Esophagus (tissue), 2 donors: ENCODE data around the gene DCAF11. TPM values are rescaled to one million over a fixed set of nuclear protein-coding genes. Genes with fewer than 3 reads are reported as not detected.

Experiments used
- H3K27ac ChIP-seq, 2 donors: one replicate each; pipeline ENCODE4 v1.5.1; 2013; ENCODE audit warnings: low read depth in 2 of 2, mild to moderate bottlenecking in 2 of 2, inconsistent platforms in 1 of 2, low read length in 1 of 2, moderate library complexity in 1 of 2
- H3K27me3 ChIP-seq, 2 donors: one replicate each; pipeline ENCODE4 v1.6.1; 2013; ENCODE audit warnings: low read length in 2 of 2, control low read depth in 1 of 2, mild to moderate bottlenecking in 1 of 2; ENCODE audit not compliant: insufficient read depth in 2 of 2, control insufficient read depth in 1 of 2
- H3K36me3 ChIP-seq, 2 donors: one replicate each; pipeline ENCODE4 v1.6.1; 2013; ENCODE audit warnings: low read length in 1 of 2; ENCODE audit not compliant: control insufficient read depth in 2 of 2, insufficient read depth in 2 of 2
- H3K4me1 ChIP-seq, 2 donors: one replicate each; pipeline ENCODE4 v1.6.1; 2013; ENCODE audit warnings: low read length in 1 of 2; ENCODE audit not compliant: control insufficient read depth in 2 of 2, insufficient read depth in 2 of 2
- H3K4me3 ChIP-seq, 2 donors: one replicate each; pipeline ENCODE4 v1.5.1; 2013; ENCODE audit warnings: low read length in 2 of 2, mild to moderate bottlenecking in 2 of 2, low read depth in 1 of 2, moderate library complexity in 1 of 2
- H3K9me3 ChIP-seq, 2 donors: one replicate each; pipeline ENCODE4 v1.6.1; 2013; ENCODE audit warnings: mild to moderate bottlenecking in 2 of 2, low read depth in 1 of 2, low read length in 1 of 2, moderate library complexity in 1 of 2; ENCODE audit not compliant: control insufficient read depth in 2 of 2, insufficient read depth in 1 of 2
- WGBS, 2 donors: extraction: QIAGEN DNeasy Blood & Tissue Kit; methylation state at CpG; one replicate each; pipeline ENCODE4 v1.1.7; 2013; 5-methylcytosine and 5-hydroxymethylcytosine counted together
- polyA plus RNA-seq, 2 donors: library from polyadenylated mRNA; stranded (reverse); fragments of 200-250 nt; gene quantifications; one replicate each; pipeline ENCODE4 v1.2.3, GENCODE V29; 2013
- donor health status: healthy with polysubstance abuse.
- donor health status: Bipolar disorder and iron deficiency.

Gene DCAF11
- polyA plus RNA-seq, 2 donors: 21.5 to 41.6 TPM

- Histone ChIP-seq H3K27me3 (no peaks in the 10 kb centered on the region), H3K4me1 (peaks cover 6 to 10% of the 10 kb centered on the region in 2 donors), H3K4me3 (no peak overlapping the region), H3K27ac (no peak overlapping the region), H3K36me3 (peaks cover 27 to 37% of the 10 kb centered on the region in 2 donors), H3K9me3 (no peaks in the 10 kb centered on the region)
- WGBS, 2 donors: 91 to 95% methylated on average over 5 of the region's 5 CpGs
Measured at GRCh38 chr14:24165785-24166184, 51.2 kb downstream of the DCAF11 start.

GRCh38 chr14:24167469-24168114 lies 53.0 kb downstream of the DCAF11 start:
- Histone ChIP-seq H3K27ac (peak overlapping the region in 1 of 2 donors; percentile 0), H3K4me1 (peaks cover 6% of the 10 kb centered on the region in 2 donors), H3K9me3 (no peaks in the 10 kb centered on the region), H3K27me3 (no peaks in the 10 kb centered on the region), H3K4me3 (no peak overlapping the region), H3K36me3 (peaks cover 27 to 37% of the 10 kb centered on the region in 2 donors)
- 86 to 97% methylated on average over 3 of the region's 3 CpGs for WGBS, 2 donors

GRCh38 chr14:24171422-24172260 lies 57.1 kb downstream of the DCAF11 start, which contains the start of gene REC8:
TSS of gene REC8 (plus strand) at chr14:24172080. CDS start at chr14:24172553, 473 bp downstream.
- H3K4me1 ChIP-seq: no peaks in the 10 kb centered on the region
- H3K9me3 ChIP-seq: no peaks in the 10 kb centered on the region
- peaks cover 2 to 9% of the 10 kb centered on the region in 2 donors for H3K36me3 ChIP-seq
- WGBS, 2 donors: 20 to 22% methylated on average over 63 of the region's 63 CpGs
- no peaks in the 10 kb centered on the region for H3K27me3 ChIP-seq
- peak within 1 kb of the TSS in 1 of 2 donors; percentile 35 for H3K4me3 ChIP-seq
- H3K27ac ChIP-seq: peak within 1 kb of the TSS; percentile 6 to 47

- Histone ChIP-seq H3K27me3 (no peaks in the 10 kb centered on the region), H3K4me1 (no peaks in the 10 kb centered on the region), H3K27ac (no peak overlapping the region), H3K36me3 (peaks cover 0 to 10% of the 10 kb centered on the region in 2 donors), H3K4me3 (peak overlapping the region in 1 of 2 donors; percentile 35), H3K9me3 (no peaks in the 10 kb centered on the region)
- whole genome bisulfite sequencing, 2 donors: 43 to 59% methylated on average over 30 of the region's 30 CpGs
Measured at GRCh38 chr14:24172261-24172860, 57.8 kb downstream of the DCAF11 start.

- WGBS, 2 donors: 65 to 73% methylated on average over 20 of the region's 20 CpGs
- H3K4me1 ChIP-seq: no peaks in the 10 kb centered on the region
- H3K27me3 ChIP-seq: no peaks in the 10 kb centered on the region
- H3K36me3 ChIP-seq: peaks cover 3 to 10% of the 10 kb centered on the region in 2 donors
- no peak overlapping the region for H3K27ac ChIP-seq
- no peaks in the 10 kb centered on the region for H3K9me3 ChIP-seq
- no peak overlapping the region for H3K4me3 ChIP-seq
Measured at GRCh38 chr14:24172871-24173281, 58.3 kb downstream of the DCAF11 start.

Other genes with a start within 250 kb of the DCAF11 start
- 10 to 100 TPM; 39.2 to 56.4 TPM for gene DHRS4, start 161.0 kb upstream of the DCAF11 start, polyA plus RNA-seq
- gene DHRS4L2, start 125.8 kb upstream of the DCAF11 start, polyA plus RNA-seq: 10 to 100 TPM; 32.9 to 43.5 TPM
- gene CARMIL3, start 62.8 kb upstream of the DCAF11 start, polyA plus RNA-seq: 1 to 10 TPM in 1 of 2 donors, under 1 TPM in 1; 0.55 to 2.3 TPM
- gene CPNE6, start 43.2 kb upstream of the DCAF11 start, polyA plus RNA-seq: under 1 TPM in 1 of 2 donors, not detected in 1; 0.06 TPM
- gene PCK2, start 20.5 kb upstream of the DCAF11 start, polyA plus RNA-seq: 10 to 100 TPM; 10.1 to 29.2 TPM
- gene NRL, start 172 bp downstream of the DCAF11 start, polyA plus RNA-seq: 1 to 10 TPM in 1 of 2 donors, under 1 TPM in 1; 0.86 to 1.4 TPM
- gene FITM1, start 15.9 kb downstream of the DCAF11 start, polyA plus RNA-seq: 1 to 10 TPM in 1 of 2 donors, under 1 TPM in 1; 0.60 to 1.1 TPM
- gene PSME1, start 21.4 kb downstream of the DCAF11 start, polyA plus RNA-seq: 100 to 1,000 TPM; 146 to 198 TPM
- gene EMC9, start 26.8 kb downstream of the DCAF11 start, polyA plus RNA-seq: 10 to 100 TPM; 24.5 to 26.6 TPM
- 100 to 1,000 TPM; 143 to 233 TPM for gene PSME2, start 31.8 kb downstream of the DCAF11 start, polyA plus RNA-seq
- gene RNF31, start 32.7 kb downstream of the DCAF11 start, polyA plus RNA-seq: 10 to 100 TPM; 27.4 to 70.6 TPM
- 10 to 100 TPM; 35.0 to 43.5 TPM for gene IRF9, start 46.5 kb downstream of the DCAF11 start, polyA plus RNA-seq
- gene REC8, start 57.3 kb downstream of the DCAF11 start, polyA plus RNA-seq: 1 to 10 TPM; 3.9 to 10.0 TPM
- 10 to 100 TPM; 12.3 to 23.5 TPM for gene IPO4, start 74.0 kb downstream of the DCAF11 start, polyA plus RNA-seq
- gene TM9SF1, start 80.7 kb downstream of the DCAF11 start, polyA plus RNA-seq: 10 to 100 TPM; 10.0 to 25.8 TPM
- gene TSSK4, start 90.9 kb downstream of the DCAF11 start, polyA plus RNA-seq: under 1 TPM in 1 of 2 donors, not detected in 1; 0.10 TPM
- 10 to 100 TPM; 37.0 to 65.7 TPM for gene CHMP4A, start 98.7 kb downstream of the DCAF11 start, polyA plus RNA-seq
- 10 to 100 TPM; 12.1 to 12.8 TPM for gene MDP1, start 101.3 kb downstream of the DCAF11 start, polyA plus RNA-seq
- gene NEDD8, start 117.6 kb downstream of the DCAF11 start, polyA plus RNA-seq: 100 to 1,000 TPM; 116 to 220 TPM
- gene GMPR2, start 118.2 kb downstream of the DCAF11 start, polyA plus RNA-seq: 10 to 100 TPM; 24.5 to 35.0 TPM
- 10 to 100 TPM; 49.2 to 49.8 TPM for gene TINF2, start 127.8 kb downstream of the DCAF11 start, polyA plus RNA-seq
- 100 to 1,000 TPM; 609 to 890 TPM for gene TGM1, start 148.4 kb downstream of the DCAF11 start, polyA plus RNA-seq
- 100 to 1,000 TPM; 117 to 135 TPM for gene RABGGTA, start 156.8 kb downstream of the DCAF11 start, polyA plus RNA-seq
- 10 to 100 TPM; 92.6 to 97.6 TPM for gene DHRS1, start 185.0 kb downstream of the DCAF11 start, polyA plus RNA-seq
- gene NOP9, start 185.1 kb downstream of the DCAF11 start, polyA plus RNA-seq: 10 to 100 TPM in 1 of 2 donors, 1 to 10 TPM in 1; 9.3 to 10.8 TPM
- 10 to 100 TPM; 24.3 TPM for gene CIDEB, start 193.2 kb downstream of the DCAF11 start, polyA plus RNA-seq
- 10 to 100 TPM; 11.6 to 30.4 TPM for gene LTB4R2, start 195.4 kb downstream of the DCAF11 start, polyA plus RNA-seq
- 10 to 100 TPM; 63.3 to 73.6 TPM for gene LTB4R, start 196.7 kb downstream of the DCAF11 start, polyA plus RNA-seq
- 10 to 100 TPM; 10.2 to 23.3 TPM for gene ADCY4, start 220.3 kb downstream of the DCAF11 start, polyA plus RNA-seq
- 10 to 100 TPM; 13.3 to 14.4 TPM for gene RIPK3, start 225.2 kb downstream of the DCAF11 start, polyA plus RNA-seq